Mesothelial cell of epicardium (in vitro differentiated cells): Measurements from ENCODE around the gene RARB. TPM values are rescaled to one million over a fixed set of nuclear protein-coding genes. Genes with fewer than 3 reads are reported as not detected.

Source experiments
- DNase-seq, 2 experiments: peaks; one replicate each; pipeline ENCODE4 v3.0.0; 2021; ENCODE audit warnings: low spot score in 2 of 2; ENCODE audit not compliant: unreplicated experiment in 2 of 2
- H3K27ac Mint-ChIP-seq: 2 replicates; pipeline ENCODE4 v1.8.0; 2021; ENCODE audit warnings: mixed read lengths
- H3K27me3 Mint-ChIP-seq: 2 replicates; pipeline ENCODE4 v1.8.0; 2021; ENCODE audit warnings: low read depth, mixed read lengths
- H3K36me3 Mint-ChIP-seq: 2 replicates; pipeline ENCODE4 v1.8.0; 2021; ENCODE audit warnings: mixed read lengths
- H3K4me1 Mint-ChIP-seq: 2 replicates; pipeline ENCODE4 v1.8.0; 2021; ENCODE audit warnings: mixed read lengths
- H3K4me3 Mint-ChIP-seq: 2 replicates; pipeline ENCODE4 v1.8.0; 2021; ENCODE audit warnings: mild to moderate bottlenecking, moderate library complexity, mixed read lengths
- H3K9me3 Mint-ChIP-seq: 2 replicates; pipeline ENCODE4 v1.8.0; 2021; ENCODE audit warnings: mixed read lengths
- CTCF ChIP-seq: fragments of 200-600 bp; sonication (generic); IDR thresholded peaks from one replicate; pipeline ENCODE4 v1.5.0; 2021; ENCODE audit warnings: antibody characterized with exemption; ENCODE audit not compliant: unreplicated experiment
- total RNA-seq: library from RNA; stranded (reverse); gene quantifications from 3 replicates; pipeline ENCODE4 v1.2.1, GENCODE V29; 2021

The RARB gene
- total RNA-seq, 1 donor from 2014 or later = 117 TPM

- peaks cover 24% of the 10 kb centered on the region for H3K9me3 Mint-ChIP-seq
- no peak overlapping the region for H3K4me3 Mint-ChIP-seq
- no peak for DNase-seq
- H3K27ac Mint-ChIP-seq = no peak overlapping the region
- H3K36me3 Mint-ChIP-seq = peaks cover 24% of the 10 kb centered on the region
- no peak for TF ChIP-seq CTCF
- peaks cover 29% of the 10 kb centered on the region for H3K4me1 Mint-ChIP-seq
- H3K27me3 Mint-ChIP-seq = no peaks in the 10 kb centered on the region
These were observed 15.8 kb upstream of the RARB start for GRCh38 chr3:25412269-25412668.

- Mint-ChIP-seq H3K9me3 (peaks cover 34% of the 10 kb centered on the region), H3K4me3 (no peak overlapping the region), H3K27me3 (no peaks in the 10 kb centered on the region), H3K4me1 (peaks cover 26% of the 10 kb centered on the region), H3K36me3 (peaks cover 31% of the 10 kb centered on the region), H3K27ac (no peak overlapping the region)
- no peak for DNase-seq
- TF ChIP-seq CTCF = no peak
These were observed 11.9 kb upstream of the RARB start for GRCh38 chr3:25416176-25416575.

- Mint-ChIP-seq H3K4me3 (no peak overlapping the region), H3K4me1 (peaks cover 38% of the 10 kb centered on the region), H3K9me3 (peaks cover 28% of the 10 kb centered on the region), H3K36me3 (peaks cover 24% of the 10 kb centered on the region), H3K27me3 (no peaks in the 10 kb centered on the region), H3K27ac (peak overlapping the region; percentile 64)
- TF ChIP-seq CTCF = no peak
- DNase-seq = no peak
These were observed 9.5 kb upstream of the RARB start for GRCh38 chr3:25418596-25418995.

- DNase-seq = no peak
- Mint-ChIP-seq H3K36me3 (peaks cover 18% of the 10 kb centered on the region), H3K9me3 (peaks cover 21% of the 10 kb centered on the region), H3K4me3 (no peak overlapping the region), H3K27me3 (no peaks in the 10 kb centered on the region), H3K4me1 (peaks cover 45% of the 10 kb centered on the region), H3K27ac (peak overlapping the region; percentile 41)
- no peak for TF ChIP-seq CTCF
These were observed 8.8 kb upstream of the RARB start for GRCh38 chr3:25419251-25419650.

- H3K9me3 Mint-ChIP-seq = peaks cover 19% of the 10 kb centered on the region
- no peak overlapping the region for H3K4me3 Mint-ChIP-seq
- no peak for DNase-seq
- H3K27me3 Mint-ChIP-seq = no peaks in the 10 kb centered on the region
- TF ChIP-seq CTCF = no peak
- H3K27ac Mint-ChIP-seq = peak overlapping the region; percentile 44
- H3K36me3 Mint-ChIP-seq = peaks cover 18% of the 10 kb centered on the region
- peaks cover 54% of the 10 kb centered on the region for H3K4me1 Mint-ChIP-seq
These were observed 7.9 kb upstream of the RARB start for GRCh38 chr3:25420147-25420546.

GRCh38 chr3:25420885-25421284, 7.2 kb upstream of the RARB start:
- Mint-ChIP-seq H3K4me3 (no peak overlapping the region), H3K27ac (no peak overlapping the region), H3K36me3 (peaks cover 13% of the 10 kb centered on the region), H3K9me3 (peaks cover 14% of the 10 kb centered on the region), H3K27me3 (no peaks in the 10 kb centered on the region), H3K4me1 (peaks cover 61% of the 10 kb centered on the region)
- no peak for TF ChIP-seq CTCF
- DNase-seq = no peak
